Measurements from ENCODE around the gene CACFD1.
"Not testable (repeated sequence)": the region's sequence is repeated elsewhere in the genome, so short reads cannot be mapped to it uniquely, and the experiment has no call there.

CACFD1 gene

DNA sequence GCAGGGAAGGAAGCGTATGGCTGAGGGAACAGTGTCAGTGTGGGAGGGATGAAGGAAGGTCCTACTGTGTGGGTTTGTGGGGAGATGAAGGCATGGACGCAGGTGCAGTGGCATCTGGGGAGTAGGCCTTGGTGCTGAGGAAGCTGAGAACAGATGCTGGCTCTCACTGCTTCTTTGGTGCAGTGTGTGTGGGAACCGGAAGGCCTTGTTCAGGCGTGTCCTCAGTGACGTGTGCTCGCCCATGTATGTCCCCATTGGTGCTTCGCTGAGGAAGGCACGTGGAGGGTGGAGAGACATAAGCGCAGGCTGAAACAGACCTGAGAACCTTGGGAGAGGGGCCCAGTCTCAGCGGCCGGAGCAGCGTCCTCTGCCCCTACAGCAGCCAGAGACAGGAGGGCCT is 18.9 kb upstream of the CACFD1 start:
- DNase-seq (ENCODE audit: low read depth in 2 of 2), result no peak

DNA sequence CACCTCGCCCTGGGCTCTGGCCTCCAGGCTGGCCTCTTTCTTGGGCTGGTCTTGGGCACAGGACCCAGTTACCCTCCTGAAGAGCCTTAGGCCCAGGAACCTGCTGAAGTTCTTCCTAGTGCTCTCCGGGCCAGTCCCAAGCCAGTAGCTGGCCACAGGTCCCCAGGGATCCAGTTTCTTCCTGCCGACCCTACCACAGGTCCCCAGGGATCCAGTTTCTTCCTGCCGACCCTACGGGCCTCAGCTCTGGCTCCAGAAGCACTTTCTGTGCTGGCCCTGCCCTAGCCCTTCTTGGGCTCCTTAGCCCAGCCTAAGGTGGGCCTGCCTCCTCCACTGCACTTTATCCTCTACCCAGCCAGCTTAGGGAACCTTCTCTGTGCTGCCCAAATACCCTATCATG is 18.2 kb upstream of the CACFD1 start:
- DNase-seq (ENCODE audit: low read depth in 2 of 2), result no peak

DNA sequence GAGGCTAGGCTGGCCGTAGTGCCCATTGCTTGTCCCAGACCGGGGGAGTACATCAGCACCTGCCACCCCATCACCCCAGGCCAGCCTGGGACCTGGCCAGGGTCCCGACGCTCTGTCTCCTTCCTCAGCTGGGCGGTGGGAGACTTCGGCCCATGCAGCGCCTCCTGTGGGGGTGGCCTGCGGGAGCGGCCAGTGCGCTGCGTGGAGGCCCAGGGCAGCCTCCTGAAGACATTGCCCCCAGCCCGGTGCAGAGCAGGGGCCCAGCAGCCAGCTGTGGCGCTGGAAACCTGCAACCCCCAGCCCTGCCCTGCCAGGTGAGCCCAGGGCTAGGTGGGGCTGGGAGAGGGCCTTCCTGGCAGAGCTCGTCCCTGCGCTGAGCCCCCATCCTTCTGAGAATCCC is 16.5 kb upstream of the CACFD1 start:
- DNase-seq (ENCODE audit: low read depth in 2 of 2), result no peak

DNA sequence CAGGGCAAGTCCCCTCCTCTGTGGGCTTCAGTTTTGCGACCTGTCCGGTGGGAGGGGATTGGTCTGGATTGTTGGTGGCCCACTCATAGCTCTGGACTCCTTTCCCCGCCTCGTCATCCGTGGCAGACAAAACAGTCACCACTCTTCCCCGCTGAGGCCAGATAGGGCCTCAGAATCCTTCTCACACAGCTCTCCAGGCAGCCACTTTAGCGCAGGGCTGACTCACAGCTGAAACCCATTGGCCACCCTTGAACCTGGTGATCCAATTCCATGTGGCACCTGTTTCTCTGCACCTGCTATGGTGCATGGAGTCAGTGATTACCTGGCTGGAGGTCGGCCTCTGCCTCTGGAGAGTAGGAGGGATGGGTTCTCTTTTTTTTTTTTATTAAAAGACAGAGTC is 15.8 kb upstream of the CACFD1 start:
- no peak for DNase-seq (ENCODE audit: low read depth in 2 of 2)

DNA sequence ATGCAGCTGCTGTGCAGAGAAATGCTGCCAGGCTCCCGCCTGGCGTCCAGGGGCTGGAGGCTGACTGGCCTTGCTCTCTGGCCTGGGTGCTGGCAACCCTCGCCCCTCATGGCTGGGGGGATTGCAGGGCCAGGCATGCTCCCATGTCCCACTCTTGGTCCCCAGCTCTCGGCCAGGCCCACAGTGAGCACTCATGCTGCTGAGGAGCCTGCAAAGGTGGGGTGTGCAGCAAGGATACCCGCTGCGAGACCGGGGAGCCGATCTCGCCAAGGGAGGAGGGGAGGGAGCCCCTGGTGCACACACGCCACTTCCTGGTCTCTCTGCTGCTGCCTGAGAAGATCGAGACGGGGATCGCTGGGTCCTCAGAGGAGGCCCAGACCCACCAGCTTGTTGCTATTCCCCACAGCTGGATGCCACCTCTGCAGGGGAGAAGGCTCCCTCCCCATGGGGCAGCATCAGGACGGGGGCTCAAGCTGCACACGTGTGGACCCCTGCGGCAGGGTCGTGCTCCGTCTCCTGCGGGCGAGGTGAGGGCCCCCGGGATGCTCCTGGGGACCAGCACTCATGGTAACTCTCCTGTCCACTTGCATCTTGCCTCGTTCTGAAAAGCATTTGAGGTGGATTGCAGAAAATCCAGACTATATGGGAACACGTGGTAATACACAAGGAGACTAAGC is 14.3 kb upstream of the CACFD1 start:
- DNase-seq (ENCODE audit: low read depth in 2 of 2), result no peak

GRCh38 chr9:133448487-133448972 is 11.2 kb upstream of the CACFD1 start:
- DNase-seq (ENCODE audit: low read depth in 2 of 2), result no peak

GRCh38 chr9:133449760-133450159 is 10.0 kb upstream of the CACFD1 start:
- DNase-seq (ENCODE audit: low read depth in 2 of 2), result no peak

DNA sequence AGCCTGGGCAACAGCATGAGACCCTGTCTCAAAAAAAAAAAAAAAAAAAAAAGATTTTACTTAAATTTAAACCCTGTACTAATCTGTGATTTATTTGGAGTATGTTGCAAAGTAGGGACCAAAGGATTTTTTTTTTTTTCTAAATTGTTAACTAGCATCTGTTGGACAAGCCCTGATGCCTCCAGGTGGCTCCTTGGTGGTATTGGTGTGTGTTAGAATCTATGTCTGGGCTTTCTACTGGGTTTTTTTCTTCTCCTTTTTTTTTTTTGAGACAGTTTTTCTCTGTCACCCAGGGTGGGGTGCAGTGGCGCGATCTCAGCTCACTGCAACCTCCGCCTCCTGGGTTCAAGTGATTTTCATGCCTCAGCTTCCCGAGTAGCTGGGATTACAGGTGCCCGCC is 7.9 kb upstream of the CACFD1 start:
- not testable (repeated sequence) for DNase-seq (ENCODE audit: low read depth in 2 of 2)

DNA sequence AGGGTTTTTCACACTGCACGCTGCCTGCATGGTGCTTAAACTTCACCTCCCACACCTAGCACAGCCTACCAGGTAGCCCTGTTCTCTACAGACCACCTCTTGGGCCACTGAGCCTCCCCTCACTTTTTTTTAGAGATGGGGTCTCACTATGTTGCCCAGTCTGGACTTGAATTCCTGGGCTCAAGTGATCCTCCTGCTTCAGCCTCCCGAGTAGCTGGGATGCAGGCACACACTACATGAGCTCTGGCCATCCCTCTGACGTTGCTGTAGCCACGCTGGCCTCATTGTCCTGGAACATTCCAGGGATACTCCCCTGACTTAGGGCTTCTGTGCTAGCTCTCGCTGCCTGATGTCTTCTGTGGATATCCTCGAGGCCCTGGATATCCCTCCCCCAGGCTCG is 7.2 kb upstream of the CACFD1 start:
- DNase-seq (ENCODE audit: low read depth in 2 of 2), result no peak

DNA sequence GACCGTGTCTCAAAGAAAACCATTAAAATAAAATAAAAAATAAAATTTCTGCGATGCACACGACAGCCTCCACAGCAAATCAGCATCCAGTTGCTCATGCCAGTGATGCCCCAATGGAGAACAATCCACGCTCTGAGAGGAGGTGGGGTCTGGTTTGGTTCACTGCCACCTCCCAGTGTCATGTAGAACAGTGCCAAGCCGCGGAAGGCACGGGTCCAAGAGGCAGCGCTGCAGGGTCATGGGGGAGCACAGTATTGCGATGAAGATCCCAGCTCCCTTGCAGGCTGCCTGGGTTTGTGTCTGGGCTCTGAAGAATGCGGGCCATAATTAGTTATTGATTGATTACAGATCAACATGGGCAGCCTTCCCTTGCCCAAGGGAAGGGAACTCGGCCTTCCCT is 6.1 kb upstream of the CACFD1 start:
- no peak for DNase-seq (ENCODE audit: low read depth in 2 of 2)

GRCh38 chr9:133454325-133454724 is 5.5 kb upstream of the CACFD1 start:
- no peak for DNase-seq (ENCODE audit: low read depth in 2 of 2)

DNA sequence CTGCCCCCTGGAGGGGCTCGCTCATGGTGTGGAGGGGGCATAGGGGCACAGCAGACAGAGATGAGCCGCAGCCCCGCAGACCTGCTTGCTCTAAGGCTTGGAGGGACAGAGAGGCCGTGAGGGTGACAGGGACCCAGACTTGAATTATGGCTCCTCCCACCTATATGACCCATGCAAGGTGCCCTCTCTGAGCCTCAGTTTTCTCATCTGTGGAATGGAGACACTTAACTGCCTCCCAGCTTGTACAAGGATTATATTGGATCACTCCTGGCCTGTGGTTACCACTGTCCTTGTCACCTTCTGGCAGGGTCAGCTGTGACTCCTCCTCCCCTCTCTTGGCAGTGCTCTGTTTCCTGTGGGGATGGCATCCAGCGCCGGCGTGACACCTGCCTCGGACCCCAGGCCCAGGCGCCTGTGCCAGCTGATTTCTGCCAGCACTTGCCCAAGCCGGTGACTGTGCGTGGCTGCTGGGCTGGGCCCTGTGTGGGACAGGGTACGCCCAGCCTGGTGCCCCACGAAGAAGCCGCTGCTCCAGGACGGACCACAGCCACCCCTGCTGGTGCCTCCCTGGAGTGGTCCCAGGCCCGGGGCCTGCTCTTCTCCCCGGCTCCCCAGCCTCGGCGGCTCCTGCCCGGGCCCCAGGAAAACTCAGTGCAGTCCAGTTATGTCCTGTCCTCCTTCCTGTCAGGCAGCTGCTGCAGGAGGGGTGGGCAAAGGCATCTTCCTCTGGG is 4.7 kb upstream of the CACFD1 start:
- no peak for DNase-seq (ENCODE audit: low read depth in 2 of 2)

DNA sequence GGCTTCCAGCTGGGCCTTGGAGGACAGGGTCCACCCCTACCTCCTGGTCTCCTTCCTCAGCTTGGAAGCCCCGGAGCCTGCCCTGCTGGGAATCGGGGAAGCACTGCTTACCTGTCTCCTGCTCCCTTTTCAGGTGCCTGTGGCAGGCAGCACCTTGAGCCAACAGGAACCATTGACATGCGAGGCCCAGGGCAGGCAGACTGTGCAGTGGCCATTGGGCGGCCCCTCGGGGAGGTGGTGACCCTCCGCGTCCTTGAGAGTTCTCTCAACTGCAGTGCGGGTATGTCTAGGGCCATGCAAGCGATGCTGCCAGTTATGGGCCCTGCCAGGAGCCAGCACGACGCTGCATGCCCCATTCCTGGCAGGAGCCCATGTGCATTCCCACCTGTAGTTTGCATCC is 3.8 kb upstream of the CACFD1 start:
- DNase-seq (ENCODE audit: low read depth in 2 of 2), result no peak

DNA sequence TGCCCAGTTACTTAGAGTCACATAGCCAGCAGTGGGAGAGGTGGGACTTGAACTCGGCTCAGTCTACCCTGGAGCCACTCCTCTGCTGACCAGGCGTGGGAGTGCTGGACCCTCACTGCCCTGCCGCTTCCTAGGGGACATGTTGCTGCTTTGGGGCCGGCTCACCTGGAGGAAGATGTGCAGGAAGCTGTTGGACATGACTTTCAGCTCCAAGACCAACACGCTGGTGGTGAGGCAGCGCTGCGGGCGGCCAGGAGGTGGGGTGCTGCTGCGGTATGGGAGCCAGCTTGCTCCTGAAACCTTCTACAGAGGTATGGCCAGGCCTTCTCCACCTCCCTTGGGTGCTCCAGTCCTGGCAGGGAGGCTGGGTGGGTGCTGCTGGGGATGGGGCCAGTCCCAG is 3.4 kb upstream of the CACFD1 start:
- no peak for DNase-seq (ENCODE audit: low read depth in 2 of 2)

- no peak for DNase-seq (ENCODE audit: low read depth in 2 of 2)
These were observed 2.5 kb upstream of the CACFD1 start for GRCh38 chr9:133457233-133457632.

- DNase-seq (ENCODE audit: low read depth in 2 of 2), result no peak
These were observed 2.0 kb upstream of the CACFD1 start for GRCh38 chr9:133457748-133458147.

DNA sequence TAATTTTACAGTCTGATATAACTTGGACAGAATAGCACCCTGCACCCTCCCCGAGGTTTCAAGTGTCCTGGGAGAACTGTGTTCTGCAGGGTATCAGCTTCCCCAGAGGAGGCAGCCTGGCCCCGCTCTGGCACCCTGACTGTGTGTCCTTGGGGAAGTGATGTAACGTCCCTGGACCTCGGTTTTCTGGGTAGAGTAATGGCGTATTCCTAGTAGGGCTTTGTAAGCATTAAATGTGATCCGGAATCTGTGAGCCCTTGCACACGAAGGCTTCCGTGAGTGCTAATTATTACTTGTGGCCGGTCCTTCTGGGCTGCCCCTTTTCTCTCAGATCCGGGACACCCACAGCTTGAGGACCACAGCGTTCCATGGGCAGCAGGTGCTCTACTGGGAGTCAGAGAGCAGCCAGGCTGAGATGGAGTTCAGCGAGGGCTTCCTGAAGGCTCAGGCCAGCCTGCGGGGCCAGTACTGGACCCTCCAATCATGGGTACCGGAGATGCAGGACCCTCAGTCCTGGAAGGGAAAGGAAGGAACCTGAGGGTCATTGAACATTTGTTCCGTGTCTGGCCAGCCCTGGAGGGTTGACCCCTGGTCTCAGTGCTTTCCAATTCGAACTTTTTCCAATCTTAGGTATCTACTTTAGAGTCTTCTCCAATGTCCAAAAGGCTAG is 1.0 kb upstream of the CACFD1 start:
- DNase-seq (ENCODE audit: low read depth in 2 of 2), result no peak

DNA sequence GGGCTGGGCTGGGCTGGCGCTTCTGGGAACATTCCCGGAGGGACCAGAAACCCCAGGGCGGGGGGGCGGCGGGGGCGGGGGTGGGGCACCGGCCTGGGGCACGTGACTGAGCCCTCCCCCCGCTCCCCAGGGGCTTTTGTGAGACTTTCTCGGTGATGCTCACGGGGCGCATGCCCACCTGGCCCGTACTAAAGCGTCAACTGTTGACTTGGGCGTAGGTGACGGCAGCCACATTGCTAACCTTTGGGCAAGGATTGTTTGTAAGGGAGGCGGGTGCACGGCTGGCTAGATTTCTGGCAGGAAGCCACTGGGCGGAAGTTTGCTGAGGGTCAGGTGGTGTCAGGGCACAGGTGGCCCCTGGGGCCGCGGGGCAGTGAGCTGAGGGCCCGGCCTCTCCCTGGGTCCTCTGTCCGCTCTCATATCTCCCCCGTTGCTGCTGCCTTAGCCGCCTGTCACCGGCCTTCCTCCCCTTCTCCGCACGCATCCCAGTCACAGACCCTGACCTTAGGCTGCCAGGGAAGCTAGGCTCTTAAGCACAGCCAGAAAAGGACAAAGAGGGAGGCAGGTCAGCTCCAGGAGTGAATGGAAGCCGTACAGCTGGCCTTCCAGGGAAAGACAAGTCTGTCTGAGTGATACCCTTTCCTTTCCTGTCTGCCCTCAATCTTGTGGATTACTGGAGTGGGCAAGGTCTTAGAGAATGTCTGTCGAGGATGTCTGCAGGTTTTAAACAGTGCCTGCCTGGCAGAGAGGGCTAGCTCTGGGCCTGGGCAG is 812 bp downstream of the CACFD1 start:
- DNase-seq (ENCODE audit: low read depth in 2 of 2), result no peak

DNA sequence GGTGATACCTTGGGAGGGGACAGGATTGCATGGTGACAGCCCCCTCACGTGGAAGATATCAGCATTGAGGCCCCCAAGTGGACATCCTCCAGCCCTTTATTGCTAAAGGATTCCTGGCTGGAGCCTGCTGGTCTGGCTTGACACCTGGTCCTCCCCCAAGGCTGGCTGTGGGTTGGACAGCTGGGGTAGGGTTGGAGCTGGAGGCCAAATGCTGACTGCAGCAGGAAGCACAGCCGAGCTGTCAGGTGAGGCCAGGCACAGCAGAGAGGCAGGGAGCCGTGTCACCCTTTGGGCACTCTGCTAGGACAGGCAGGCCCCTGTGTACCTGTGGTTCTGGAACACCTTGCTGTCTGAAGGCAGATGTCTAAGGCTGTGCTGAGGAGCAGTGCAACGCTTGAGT is 2.2 kb downstream of the CACFD1 start:
- DNase-seq (ENCODE audit: low read depth in 2 of 2), result no peak

- DNase-seq (ENCODE audit: low read depth in 2 of 2), result no peak
These were observed 3.6 kb downstream of the CACFD1 start for GRCh38 chr9:133463234-133463863.

GRCh38 chr9:133463864-133464615 is 4.3 kb downstream of the CACFD1 start:
- DNase-seq (ENCODE audit: low read depth in 2 of 2), result no peak

Data from stimulated activated CD4-positive, alpha-beta T cell treated with anti-CD3 and anti-CD28 coated beads, Interleukin-4, amount 100 ng/mL, for 48 hours (primary cell).